Neuron (in vitro differentiated cells): ENCODE data around the gene MMP11.

Experiments
- H2AFZ ChIP-seq: one replicate; pipeline ENCODE4 v1.6.1; 2013; ENCODE audit warnings: low read depth, mild to moderate bottlenecking, inconsistent platforms, low read length, moderate library complexity
- H3K27me3 ChIP-seq: one replicate; pipeline ENCODE4 v1.6.1; 2013; ENCODE audit warnings: low read length; ENCODE audit not compliant: insufficient read depth
- H3K36me3 ChIP-seq: one replicate; pipeline ENCODE4 v1.6.1; 2013; ENCODE audit warnings: low read length; ENCODE audit not compliant: insufficient read depth
- H3K4me1 ChIP-seq: one replicate; pipeline ENCODE4 v1.6.1; 2013; ENCODE audit warnings: low read length; ENCODE audit not compliant: insufficient read depth
- H3K4me3 ChIP-seq: 2 replicates; pipeline ENCODE4 v1.5.1; 2013; ENCODE audit warnings: mild to moderate bottlenecking, low read length, moderate library complexity
- H3K9me3 ChIP-seq: one replicate; pipeline ENCODE4 v1.6.1; 2013; ENCODE audit warnings: low read length

MMP11 gene

GRCh38 chr22:23804781-23805291 lies 32.2 kb downstream of the MMP11 start:
- Histone ChIP-seq H3K4me3 (no peak overlapping the region), H2AFZ (no peak overlapping the region), H3K36me3 (peaks cover 71% of the 10 kb centered on the region), H3K4me1 (no peaks in the 10 kb centered on the region), H3K27me3 (no peaks in the 10 kb centered on the region), H3K9me3 (no peaks in the 10 kb centered on the region)

DNA sequence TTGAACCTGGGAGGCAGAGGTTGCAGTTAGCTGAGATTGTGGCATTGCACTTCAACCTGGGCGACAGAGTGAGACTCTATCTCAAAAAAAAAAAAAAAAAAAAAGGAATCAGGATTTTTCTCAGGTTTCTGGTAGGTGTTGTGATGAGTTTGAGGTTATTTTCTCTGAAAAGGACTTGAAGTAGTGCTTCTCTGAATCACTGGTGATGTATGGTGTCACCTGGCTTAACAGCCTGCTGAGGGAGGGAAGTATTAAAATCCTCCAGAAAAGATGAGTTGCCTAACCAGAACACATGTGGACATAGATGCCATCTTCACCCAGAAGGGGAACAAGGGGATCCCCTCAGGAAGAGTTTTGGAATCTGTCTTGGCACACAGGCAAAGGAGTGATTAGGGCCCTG lies 34.2 kb downstream of the MMP11 start:
- H2AFZ ChIP-seq = no peak overlapping the region
- H3K9me3 ChIP-seq = no peaks in the 10 kb centered on the region
- peaks cover 66% of the 10 kb centered on the region for H3K36me3 ChIP-seq
- H3K4me1 ChIP-seq = no peaks in the 10 kb centered on the region
- no peaks in the 10 kb centered on the region for H3K27me3 ChIP-seq
- no peak overlapping the region for H3K4me3 ChIP-seq

GRCh38 chr22:23812378-23812777 lies 39.7 kb downstream of the MMP11 start:
- H3K27me3 ChIP-seq = no peaks in the 10 kb centered on the region
- H3K36me3 ChIP-seq = peaks cover 60% of the 10 kb centered on the region
- no peaks in the 10 kb centered on the region for H3K9me3 ChIP-seq
- H3K4me1 ChIP-seq = no peaks in the 10 kb centered on the region
- H3K4me3 ChIP-seq = no peak overlapping the region
- H2AFZ ChIP-seq = no peak overlapping the region

DNA sequence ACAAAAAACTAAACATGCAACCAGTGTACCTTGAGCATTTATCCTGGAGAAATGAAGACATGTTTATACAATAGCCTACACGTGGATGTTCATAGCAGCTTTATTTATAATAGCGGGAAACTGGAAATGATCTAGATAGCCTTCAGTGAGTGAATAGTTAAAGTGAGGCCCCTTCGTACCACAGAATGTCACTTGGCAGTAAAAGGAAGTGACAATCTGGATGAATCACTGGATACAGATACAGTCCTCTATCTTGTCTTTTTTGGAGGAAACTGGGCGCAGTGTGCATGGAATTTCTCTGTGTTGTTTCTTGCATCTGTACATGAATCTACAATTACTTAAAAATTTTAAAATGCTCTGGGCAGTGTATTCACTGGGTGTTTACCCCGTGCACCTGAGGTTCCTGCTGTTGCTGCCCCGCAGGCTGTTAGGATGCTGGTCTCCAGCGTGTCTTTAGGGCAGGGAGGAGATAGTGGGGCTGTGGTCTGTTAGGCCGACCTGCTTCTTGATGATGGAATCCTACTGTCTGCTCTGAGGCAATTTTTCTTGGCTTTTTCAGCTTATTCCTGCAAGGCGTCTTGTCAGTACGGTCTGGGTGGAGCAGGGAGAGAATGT lies 43.0 kb downstream of the MMP11 start:
- Histone ChIP-seq H2AFZ (no peak overlapping the region), H3K4me1 (no peaks in the 10 kb centered on the region), H3K4me3 (no peak overlapping the region), H3K9me3 (no peaks in the 10 kb centered on the region), H3K36me3 (peaks cover 85% of the 10 kb centered on the region), H3K27me3 (no peaks in the 10 kb centered on the region)

- no peak overlapping the region for H2AFZ ChIP-seq
These were observed 43.7 kb downstream of the MMP11 start for GRCh38 chr22:23816156-23816976.

GRCh38 chr22:23817146-23817545 lies 44.5 kb downstream of the MMP11 start:
- Histone ChIP-seq H3K4me3 (no peak overlapping the region), H3K9me3 (no peaks in the 10 kb centered on the region), H3K4me1 (no peaks in the 10 kb centered on the region), H3K36me3 (peaks cover 84% of the 10 kb centered on the region), H2AFZ (no peak overlapping the region), H3K27me3 (no peaks in the 10 kb centered on the region)

More at GRCh38 chr22:23816156-23816976, 43.7 kb downstream of the MMP11 start:
- H3K4me1 ChIP-seq = no peaks in the 10 kb centered on the region
- peaks cover 85% of the 10 kb centered on the region for H3K36me3 ChIP-seq
- H3K4me3 ChIP-seq = no peak overlapping the region
- H3K9me3 ChIP-seq = no peaks in the 10 kb centered on the region
- no peaks in the 10 kb centered on the region for H3K27me3 ChIP-seq

GRCh38 chr22:23818541-23818940 lies 45.9 kb downstream of the MMP11 start:
- Histone ChIP-seq H3K9me3 (no peaks in the 10 kb centered on the region), H3K4me1 (no peaks in the 10 kb centered on the region), H3K27me3 (no peaks in the 10 kb centered on the region), H3K4me3 (no peak overlapping the region), H2AFZ (no peak overlapping the region), H3K36me3 (peaks cover 85% of the 10 kb centered on the region)

DNA sequence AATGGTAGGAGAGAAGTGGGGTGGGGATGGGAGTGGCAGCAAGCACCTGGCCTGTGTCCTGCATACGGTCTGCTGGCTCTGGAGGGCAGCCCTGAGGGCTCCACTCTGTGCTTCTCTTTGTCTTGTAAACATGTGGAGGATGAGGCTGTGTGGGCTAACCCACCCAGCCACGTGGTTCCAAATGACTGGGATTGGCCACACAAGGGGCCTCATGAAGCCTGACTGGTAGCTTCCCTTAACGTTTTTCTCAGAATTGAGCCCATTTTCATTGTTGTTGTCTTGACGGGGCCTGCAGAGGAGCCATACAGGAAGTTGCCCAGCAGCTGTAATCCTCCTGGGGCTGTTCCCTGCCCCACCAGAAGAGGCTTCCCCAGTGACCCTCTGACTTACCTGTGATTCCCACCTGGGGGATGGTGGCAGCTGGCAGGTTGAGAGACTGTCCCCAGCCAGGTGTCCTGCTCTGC lies 48.1 kb downstream of the MMP11 start:
- no peaks in the 10 kb centered on the region for H3K27me3 ChIP-seq
- no peaks in the 10 kb centered on the region for H3K4me1 ChIP-seq
- H2AFZ ChIP-seq = no peak overlapping the region
- no peaks in the 10 kb centered on the region for H3K9me3 ChIP-seq
- peaks cover 95% of the 10 kb centered on the region for H3K36me3 ChIP-seq
- H3K4me3 ChIP-seq = no peak overlapping the region

- Histone ChIP-seq H2AFZ (no peak overlapping the region), H3K4me3 (no peak overlapping the region), H3K27me3 (no peaks in the 10 kb centered on the region), H3K4me1 (no peaks in the 10 kb centered on the region), H3K36me3 (peaks cover 93% of the 10 kb centered on the region), H3K9me3 (no peaks in the 10 kb centered on the region)
These were observed 49.5 kb downstream of the MMP11 start for GRCh38 chr22:23822101-23822671.

- H3K36me3 ChIP-seq = peaks cover 90% of the 10 kb centered on the region
- no peak overlapping the region for H3K4me3 ChIP-seq
- H3K27me3 ChIP-seq = no peaks in the 10 kb centered on the region
- H2AFZ ChIP-seq = no peak overlapping the region
- H3K4me1 ChIP-seq = no peaks in the 10 kb centered on the region
- no peaks in the 10 kb centered on the region for H3K9me3 ChIP-seq
These were observed 50.7 kb downstream of the MMP11 start for GRCh38 chr22:23823331-23823791.

DNA sequence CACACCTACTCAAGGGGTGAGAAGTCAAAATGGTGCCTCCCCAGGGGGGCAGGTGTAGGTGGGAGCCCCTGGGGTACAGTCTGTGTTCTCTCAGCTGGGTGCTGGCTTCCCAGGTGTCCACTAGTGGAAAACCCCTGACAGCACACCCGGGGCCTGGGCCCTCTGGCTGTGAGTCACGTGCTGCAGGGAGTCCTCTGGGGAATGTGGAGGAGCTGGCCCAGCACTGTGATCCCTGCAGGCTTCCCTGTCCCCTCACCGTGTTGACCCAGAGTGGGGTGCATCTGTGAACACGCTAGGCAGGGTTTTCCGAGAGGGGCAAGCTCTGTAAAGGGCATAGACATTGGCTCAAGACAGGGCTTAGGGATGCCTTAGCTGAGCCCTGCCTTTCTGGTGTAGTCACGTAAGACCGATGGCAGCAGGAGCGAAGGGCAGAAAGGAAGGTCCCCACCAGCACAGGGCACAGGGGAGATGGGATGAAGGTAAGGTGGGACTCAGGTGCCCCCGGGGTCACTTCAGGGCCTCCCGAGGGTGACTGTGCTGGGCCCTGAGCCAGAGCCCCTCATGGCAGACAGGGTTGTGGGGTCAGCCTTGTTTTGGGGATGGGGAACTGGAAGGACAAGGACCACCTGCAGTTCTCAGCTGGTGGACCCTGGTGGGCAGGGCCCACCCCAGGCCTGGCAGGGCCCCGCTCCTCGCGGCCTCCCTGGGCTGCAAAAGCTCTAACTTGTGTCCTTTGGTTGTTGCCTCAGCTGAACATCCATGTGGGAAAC lies 52.0 kb downstream of the MMP11 start:
- no peaks in the 10 kb centered on the region for H3K9me3 ChIP-seq
- no peak overlapping the region for H3K4me3 ChIP-seq
- no peaks in the 10 kb centered on the region for H3K27me3 ChIP-seq
- no peak overlapping the region for H2AFZ ChIP-seq
- H3K36me3 ChIP-seq = peaks cover 89% of the 10 kb centered on the region
- H3K4me1 ChIP-seq = no peaks in the 10 kb centered on the region

GRCh38 chr22:23825246-23825905 lies 52.7 kb downstream of the MMP11 start:
- no peaks in the 10 kb centered on the region for H3K4me1 ChIP-seq
- no peak overlapping the region for H3K4me3 ChIP-seq
- no peaks in the 10 kb centered on the region for H3K27me3 ChIP-seq
- no peaks in the 10 kb centered on the region for H3K9me3 ChIP-seq
- no peak overlapping the region for H2AFZ ChIP-seq
- H3K36me3 ChIP-seq = peaks cover 90% of the 10 kb centered on the region
